Neural progenitor cell (in vitro differentiated cells): ENCODE measurements around the gene NTMT1.

Experiments
- CTCF ChIP-seq: fragments of 200-600 bp; sonication (generic); IDR thresholded peaks from 2 replicates; pipeline ENCODE4 v1.5.1; 2017; ENCODE audit warnings: antibody characterized with exemption, mild to moderate bottlenecking
- EZH2 ChIP-seq: fragments of 200-600 bp; sonication (generic); IDR thresholded peaks from 2 replicates; pipeline ENCODE4 v1.6.1; 2017; ENCODE audit warnings: antibody characterized with exemption, mild to moderate bottlenecking, moderate library complexity
- EZH2phosphoT487 ChIP-seq: fragments of 200-600 bp; sonication (generic); IDR thresholded peaks from 2 replicates; pipeline ENCODE4 v1.6.1; 2017; ENCODE audit warnings: antibody characterized with exemption

DNA sequence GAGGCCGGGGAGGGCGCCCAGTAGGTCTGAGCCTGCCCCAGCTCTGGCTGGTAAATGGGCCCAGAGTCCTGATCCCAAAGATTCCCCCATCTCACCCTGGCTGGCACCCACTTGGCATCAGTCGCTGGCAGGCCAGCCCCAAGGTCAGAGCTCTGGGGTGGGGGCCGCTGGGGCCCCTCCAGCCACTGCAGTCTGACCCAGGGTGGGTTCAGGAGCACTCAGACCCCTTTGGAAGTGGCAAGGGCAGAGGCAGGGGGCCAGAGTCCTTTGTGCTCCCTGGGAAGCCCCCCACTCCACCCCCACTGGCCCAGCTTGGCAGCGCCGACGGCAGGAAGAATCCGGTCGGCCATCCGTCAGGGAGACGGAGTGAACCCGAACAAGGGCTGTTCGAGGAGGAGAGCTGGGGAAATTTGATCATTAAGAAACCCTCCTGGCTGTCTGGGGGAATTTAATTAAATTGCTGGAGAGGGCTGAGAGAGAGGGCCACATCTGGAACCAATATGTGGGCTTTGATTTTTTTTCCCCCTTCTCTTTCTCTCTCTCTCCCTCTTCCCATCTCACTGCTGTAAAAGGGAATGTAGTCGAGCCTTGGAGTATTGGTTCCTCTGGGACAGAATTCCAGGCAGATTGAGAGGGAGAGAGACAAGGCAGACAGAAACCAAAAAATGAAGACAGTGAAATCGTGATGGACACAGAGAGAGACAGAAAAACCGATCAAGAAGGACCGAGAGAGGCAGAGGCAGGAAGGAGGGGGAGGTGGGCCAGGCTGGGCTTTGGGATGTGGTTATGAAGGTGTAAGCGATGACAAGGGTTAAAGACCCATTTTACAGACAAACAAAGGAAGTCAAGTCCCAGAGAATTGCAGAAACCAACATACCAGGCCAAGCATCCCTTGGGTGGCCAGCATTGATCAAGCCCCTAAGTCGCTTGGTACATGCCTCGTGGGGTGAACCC is 24.0 kb downstream of the NTMT1 start:
- TF ChIP-seq CTCF (no peak), EZH2phosphoT487 (no peak), EZH2 (no peak)
